KMS-11 (cell line): ENCODE results near the gene UGT1A9.

Experiments
- H2AFZ ChIP-seq: fragments of 200-600 bp; sonication (generic); 2 replicates; pipeline ENCODE4 v1.6.1; 2016; ENCODE audit warnings: antibody characterized with exemption, mixed run types, low read depth
- H3K27ac ChIP-seq: fragments of 200-600 bp; sonication (generic); 2 replicates; pipeline ENCODE4 v1.6.1; 2016; ENCODE audit warnings: mild to moderate bottlenecking, mixed run types
- H3K27me3 ChIP-seq: fragments of 200-600 bp; sonication (generic); 2 replicates; pipeline ENCODE4 v1.6.1; 2017; ENCODE audit warnings: mild to moderate bottlenecking, low read depth, mixed run types, moderate library complexity; ENCODE audit not compliant: insufficient read depth
- H3K36me3 ChIP-seq: fragments of 200-600 bp; sonication (generic); 2 replicates; pipeline ENCODE4 v1.6.1; 2017; ENCODE audit warnings: mild to moderate bottlenecking, mixed run types; ENCODE audit not compliant: insufficient read depth
- H3K4me1 ChIP-seq: fragments of 200-600 bp; sonication (generic); 2 replicates; pipeline ENCODE4 v1.6.1; 2016; ENCODE audit warnings: mild to moderate bottlenecking, low read depth, mixed run types; ENCODE audit not compliant: poor library complexity, severe bottlenecking
- H3K4me2 ChIP-seq: fragments of 200-600 bp; sonication (generic); 2 replicates; pipeline ENCODE4 v1.7.0; 2016; ENCODE audit warnings: mild to moderate bottlenecking, mixed run types
- H3K4me3 ChIP-seq: fragments of 200-600 bp; sonication (generic); IDR thresholded peaks from 2 replicates; pipeline ENCODE4 v1.6.1; 2017; ENCODE audit warnings: low read depth, low read length, mixed read lengths; ENCODE audit not compliant: insufficient read depth
- H3K79me2 ChIP-seq: fragments of 200-600 bp; sonication (generic); 2 replicates; pipeline ENCODE4 v1.6.1; 2016; ENCODE audit warnings: low read depth, mixed run types; ENCODE audit not compliant: insufficient read depth
- H3K9ac ChIP-seq: fragments of 200-600 bp; sonication (generic); 2 replicates; pipeline ENCODE4 v1.6.1; 2016; ENCODE audit warnings: mild to moderate bottlenecking, mixed run types
- H4K20me1 ChIP-seq: fragments of 200-600 bp; sonication (generic); 2 replicates; pipeline ENCODE4 v1.6.1; 2016; ENCODE audit warnings: mild to moderate bottlenecking, mixed run types; ENCODE audit not compliant: insufficient read depth
- TF ChIP-seq, protein P1 (sequence below): fragments of 200-600 bp; sonication (generic); conservative IDR thresholded peaks from 2 replicates; pipeline ENCODE4 v1.6.1; 2017; ENCODE audit warnings: low read depth, mild to moderate bottlenecking, antibody characterized with exemption, low read length, moderate library complexity, mixed read lengths

Gene UGT1A9

DNA sequence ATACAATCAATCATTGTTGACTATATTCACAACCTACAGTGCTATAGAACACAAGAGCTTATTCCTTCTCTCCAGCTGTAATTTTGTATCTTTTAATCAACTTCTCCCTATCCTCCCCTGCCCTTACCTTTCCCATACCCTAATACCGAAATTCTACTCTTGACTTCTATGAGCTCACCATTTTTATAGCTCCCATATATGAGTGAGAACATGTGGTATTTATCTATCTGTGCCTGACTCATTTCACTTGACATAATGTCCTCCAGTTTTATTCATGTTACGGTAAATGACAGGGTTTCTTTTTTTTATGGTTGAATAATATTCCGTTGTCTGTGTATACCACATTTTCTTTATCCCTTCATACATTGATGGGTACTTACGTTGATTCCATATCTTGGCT is 109.1 kb downstream of the UGT1A9 start:
- Histone ChIP-seq H3K4me1 (no peaks in the 10 kb centered on the region), H4K20me1 (no peaks in the 10 kb centered on the region), H3K27ac (no peak overlapping the region), H3K79me2 (no peaks in the 10 kb centered on the region), H3K27me3 (no peaks in the 10 kb centered on the region), H3K36me3 (no peaks in the 10 kb centered on the region), H2AFZ (no peak overlapping the region), H3K4me2 (no peak overlapping the region), H3K9ac (no peak overlapping the region), H3K4me3 (no peak overlapping the region)
- TF ChIP-seq, protein P1, sequence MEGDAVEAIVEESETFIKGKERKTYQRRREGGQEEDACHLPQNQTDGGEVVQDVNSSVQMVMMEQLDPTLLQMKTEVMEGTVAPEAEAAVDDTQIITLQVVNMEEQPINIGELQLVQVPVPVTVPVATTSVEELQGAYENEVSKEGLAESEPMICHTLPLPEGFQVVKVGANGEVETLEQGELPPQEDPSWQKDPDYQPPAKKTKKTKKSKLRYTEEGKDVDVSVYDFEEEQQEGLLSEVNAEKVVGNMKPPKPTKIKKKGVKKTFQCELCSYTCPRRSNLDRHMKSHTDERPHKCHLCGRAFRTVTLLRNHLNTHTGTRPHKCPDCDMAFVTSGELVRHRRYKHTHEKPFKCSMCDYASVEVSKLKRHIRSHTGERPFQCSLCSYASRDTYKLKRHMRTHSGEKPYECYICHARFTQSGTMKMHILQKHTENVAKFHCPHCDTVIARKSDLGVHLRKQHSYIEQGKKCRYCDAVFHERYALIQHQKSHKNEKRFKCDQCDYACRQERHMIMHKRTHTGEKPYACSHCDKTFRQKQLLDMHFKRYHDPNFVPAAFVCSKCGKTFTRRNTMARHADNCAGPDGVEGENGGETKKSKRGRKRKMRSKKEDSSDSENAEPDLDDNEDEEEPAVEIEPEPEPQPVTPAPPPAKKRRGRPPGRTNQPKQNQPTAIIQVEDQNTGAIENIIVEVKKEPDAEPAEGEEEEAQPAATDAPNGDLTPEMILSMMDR = no peak

DNA sequence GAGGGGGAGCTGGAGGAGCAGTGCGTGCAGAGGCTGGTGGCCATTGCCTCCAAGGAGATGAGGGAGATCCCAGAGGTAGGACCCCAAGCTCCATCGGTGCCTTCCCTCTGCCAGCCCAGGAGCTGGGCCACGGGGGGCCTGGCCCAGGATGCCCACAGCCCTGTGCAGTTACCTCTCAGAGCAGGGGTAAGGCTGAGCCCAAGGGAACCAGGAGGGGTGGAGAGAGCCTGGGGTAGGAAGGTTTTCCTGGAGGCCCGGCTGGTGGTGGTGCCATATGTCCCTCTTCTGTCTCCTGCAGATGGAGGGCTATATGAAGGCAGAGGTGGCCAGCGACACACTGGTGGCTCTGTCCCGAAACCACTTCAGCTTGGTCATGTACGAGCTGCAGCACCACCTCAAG is 117.9 kb downstream of the UGT1A9 start:
- no peaks in the 10 kb centered on the region for H3K36me3 ChIP-seq
- no peaks in the 10 kb centered on the region for H3K4me1 ChIP-seq
- TF ChIP-seq, protein P1 = no peak
- H3K27ac ChIP-seq = no peak overlapping the region
- H3K79me2 ChIP-seq = no peaks in the 10 kb centered on the region
- H2AFZ ChIP-seq = no peak overlapping the region
- no peak overlapping the region for H3K4me3 ChIP-seq
- no peaks in the 10 kb centered on the region for H3K27me3 ChIP-seq
- no peak overlapping the region for H3K9ac ChIP-seq
- no peak overlapping the region for H3K4me2 ChIP-seq
- H4K20me1 ChIP-seq = no peaks in the 10 kb centered on the region

DNA sequence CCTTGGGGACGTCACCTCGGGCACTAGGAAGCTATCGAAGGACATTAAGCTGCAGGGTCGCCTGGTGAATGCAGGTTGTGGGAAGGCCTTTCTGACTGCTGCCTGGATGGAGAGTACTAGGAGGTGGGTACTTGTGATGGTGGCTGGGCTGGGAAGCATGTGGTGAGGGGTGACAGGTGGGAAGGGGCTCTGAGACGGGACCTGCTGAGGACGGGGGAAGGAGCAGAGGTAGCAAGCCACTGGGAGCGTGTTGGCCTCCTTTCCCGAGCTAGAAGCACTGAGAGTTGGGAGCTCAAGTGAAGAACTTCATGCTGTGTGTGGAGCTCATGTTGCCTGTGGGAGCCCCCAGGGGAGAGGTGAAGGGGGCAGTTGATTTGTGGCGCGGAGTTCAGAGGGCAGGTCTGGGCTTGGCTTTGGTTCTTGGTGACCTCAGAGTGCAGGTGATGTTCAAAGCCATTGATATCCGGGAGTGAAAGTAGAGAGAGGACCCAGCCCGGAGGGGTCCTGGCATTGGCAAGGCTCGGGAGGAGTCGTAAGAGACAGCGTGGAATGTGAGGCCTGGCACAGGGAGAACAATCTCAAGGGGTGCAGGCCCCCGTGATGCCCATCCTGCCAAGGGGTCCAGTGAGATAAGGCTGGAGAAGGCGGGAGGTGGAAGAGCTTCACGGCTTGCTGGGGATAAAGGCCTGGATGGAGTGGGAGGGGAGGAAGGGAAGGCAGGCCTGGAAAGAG is 119.6 kb downstream of the UGT1A9 start:
- TF ChIP-seq, protein P1 = no peak
- H3K4me2 ChIP-seq = no peak overlapping the region
- no peaks in the 10 kb centered on the region for H3K79me2 ChIP-seq
- H3K36me3 ChIP-seq = no peaks in the 10 kb centered on the region
- H3K27ac ChIP-seq = no peak overlapping the region
- no peak overlapping the region for H3K9ac ChIP-seq
- no peaks in the 10 kb centered on the region for H3K27me3 ChIP-seq
- no peaks in the 10 kb centered on the region for H3K4me1 ChIP-seq
- no peaks in the 10 kb centered on the region for H4K20me1 ChIP-seq
- no peak overlapping the region for H3K4me3 ChIP-seq
- H2AFZ ChIP-seq = no peak overlapping the region

DNA sequence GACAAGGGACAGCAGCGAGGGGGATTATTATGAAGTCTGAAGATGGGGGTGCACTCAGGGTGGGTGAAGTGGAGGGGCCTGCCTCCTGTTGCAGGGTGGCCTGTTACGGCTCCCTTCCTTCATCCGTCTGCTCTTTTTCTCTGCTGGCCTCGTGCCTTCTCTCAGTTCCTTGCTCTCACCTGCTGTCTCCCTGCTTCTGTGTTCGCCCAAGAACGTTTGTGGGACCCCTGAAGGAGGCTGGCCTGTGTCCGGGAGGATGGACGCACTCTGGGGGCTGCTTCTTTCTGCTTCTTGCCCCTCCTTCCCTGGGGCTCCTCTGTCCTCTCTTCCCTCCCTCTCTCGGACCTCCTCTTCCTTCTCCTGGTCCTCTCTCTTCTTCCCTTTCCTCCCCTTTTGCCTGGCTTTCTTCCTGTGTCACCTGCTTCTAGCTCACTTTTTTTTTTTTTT is 120.2 kb downstream of the UGT1A9 start:
- Histone ChIP-seq H4K20me1 (no peaks in the 10 kb centered on the region), H3K36me3 (no peaks in the 10 kb centered on the region), H3K4me2 (no peak overlapping the region), H3K4me3 (no peak overlapping the region), H3K27ac (no peak overlapping the region), H3K4me1 (no peaks in the 10 kb centered on the region), H2AFZ (no peak overlapping the region), H3K27me3 (no peaks in the 10 kb centered on the region), H3K9ac (no peak overlapping the region), H3K79me2 (no peaks in the 10 kb centered on the region)
- TF ChIP-seq, protein P1 = no peak
